GM21619 (cell line): ENCODE measurements around the gene REEP5.
A peak's percentile ranks its signal among the peaks of the same experiment; 100 is the strongest.

Experiments
- ATAC-seq: cut with Tn5 transposase; IDR thresholded peaks from one replicate; pipeline ENCODE4 v1.9.1; 2021; ENCODE audit not compliant: unreplicated experiment

The REEP5 gene

GRCh38 chr5:112848116-112848811 is 73.8 kb downstream of the REEP5 start:
- peak; percentile 99 for ATAC-seq

DNA sequence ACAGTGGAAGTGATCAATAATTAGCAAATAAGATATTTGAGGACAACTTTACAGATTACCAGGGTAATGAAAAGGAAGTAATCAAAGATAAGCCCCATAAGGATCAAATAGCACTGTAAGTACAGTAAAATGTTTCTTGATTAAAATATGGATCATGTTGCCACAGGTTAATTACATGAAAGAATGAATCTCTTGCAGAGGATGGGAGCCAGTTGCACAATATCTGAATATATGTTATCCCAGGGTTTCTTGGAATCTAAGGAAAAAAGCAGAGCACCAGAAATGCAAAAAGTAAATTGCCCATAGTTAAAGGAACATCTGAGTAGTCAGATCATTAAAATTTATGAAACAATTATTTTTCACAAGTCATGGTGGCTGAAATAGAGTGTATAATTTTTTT is 74.7 kb downstream of the REEP5 start:
- ATAC-seq: no peak

- ATAC-seq: no peak
Observed at GRCh38 chr5:112846556-112846955, 75.5 kb downstream of the REEP5 start.

- no peak for ATAC-seq
Observed at GRCh38 chr5:112844489-112844888, 77.5 kb downstream of the REEP5 start.

GRCh38 chr5:112833971-112834370 is 88.1 kb downstream of the REEP5 start:
- no peak for ATAC-seq

DNA sequence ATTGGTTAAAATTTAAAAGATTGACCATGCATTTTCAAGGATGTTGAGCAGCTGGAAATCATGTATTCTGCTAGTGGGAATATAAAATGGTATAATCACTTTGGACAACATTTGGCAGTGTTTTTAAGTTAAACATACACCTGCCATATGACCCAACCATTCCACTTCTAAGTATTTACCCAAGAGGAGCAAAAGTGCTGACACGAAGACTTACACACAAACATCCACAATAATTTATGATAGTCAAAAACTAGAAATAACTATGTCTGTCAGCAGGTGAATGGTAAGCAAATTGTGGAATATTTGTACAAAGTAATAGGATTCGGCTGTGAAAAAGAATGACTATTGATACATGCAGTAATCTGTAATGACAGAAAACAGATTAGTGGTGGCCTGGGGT is 91.6 kb downstream of the REEP5 start:
- ATAC-seq: no peak
